Left lung (tissue), 10 donors: ENCODE results near the gene TRIM62. TPM values are rescaled to one million over a fixed set of nuclear protein-coding genes. Genes with fewer than 3 reads are reported as not detected.

Experiments
- ATAC-seq: fragments of 200-7000 bp; cut with Tn5 transposase; one replicate; pipeline ENCODE4 v1.9.1; 2020; ENCODE audit warnings: moderate library complexity
- DNase-seq, 4 donors: peaks; one replicate each; pipeline ENCODE4 v3.0.0-alpha.2; 2013 to 2020
- H3K27ac ChIP-seq, 2 donors: fragments of 200-600 bp; sonication (generic) in 1 of 2; one replicate each; pipeline versions ENCODE4 v1.5.0 to v1.8.0; 2020 to 2021
- H3K27me3 ChIP-seq, 2 donors: fragments of 200-600 bp; sonication (generic) in 1 of 2; one replicate each; pipeline versions ENCODE4 v1.5.0 to v1.8.0; 2020 to 2021
- H3K36me3 ChIP-seq, 2 donors: fragments of 200-600 bp; sonication (generic) in 1 of 2; one replicate each; pipeline versions ENCODE4 v1.5.0 to v1.8.0; 2020 to 2021
- H3K4me1 ChIP-seq, 2 donors: fragments of 200-600 bp; one replicate each; pipeline ENCODE4 v1.8.0; 2021
- H3K4me3 ChIP-seq, 2 donors: fragments of 200-600 bp; sonication (generic) in 1 of 2; one replicate each; pipeline versions ENCODE4 v1.5.0 to v1.8.0; 2020 to 2021; ENCODE audit warnings: mild to moderate bottlenecking in 1 of 2
- H3K9me3 ChIP-seq, 2 donors: fragments of 200-600 bp; sonication (generic) in 1 of 2; one replicate each; pipeline versions ENCODE4 v1.5.0 to v1.8.0; 2020 to 2021
- CTCF ChIP-seq, 2 donors: fragments of 200-600 bp; sonication (generic) in 1 of 2; IDR thresholded peaks; one replicate each; pipeline versions ENCODE4 v1.5.0 to v1.8.0; 2021; ENCODE audit warnings: antibody characterized with exemption in 2 of 2
- intact Hi-C, 2 donors: fragments of 100-400 bp; cut with DNase I; formaldehyde crosslinking; loops; one replicate each; pipeline versions ENCODE4 v1.11.2 to v1.14.2; 2022
- polyA plus RNA-seq, 6 donors: library from polyadenylated mRNA; unstranded; fragments of 120-200 nt; gene quantifications; one replicate each; pipeline ENCODE4 v1.2.1, GENCODE V29; 2013; ENCODE audit not compliant: insufficient read length in 6 of 6
- total RNA-seq, 2 donors: library from RNA; stranded (reverse); fragmentation: NEBNext Ultra II Directional; extraction: Animal tissue kit (Norgen Biotek cat#: 25700); gene quantifications; one replicate each; pipeline ENCODE4 v1.2.1, GENCODE V29; 2021
- donor health status: DM: no; HTN: yes; CAD: no.
- donor health status: DM: no; HTN: no; CAD: no.

The TRIM62 gene
- total and polyA plus RNA-seq, 8 donors: 4.4 to 6.4 (median 5.9) TPM

- no peak for TF ChIP-seq CTCF (IDR thresholded peaks at IDR 0.05)
- Histone ChIP-seq H3K4me3 (no peak overlapping the region), H3K27me3 (no peaks in the 10 kb centered on the region), H3K4me1 (no peaks in the 10 kb centered on the region), H3K36me3 (peaks cover 0 to 9% of the 10 kb centered on the region in 2 donors), H3K9me3 (no peaks in the 10 kb centered on the region), H3K27ac (no peak overlapping the region)
- no peak for DNase-seq
- intact Hi-C loops: no loop called here
- ATAC-seq: no peak
Measured at GRCh38 chr1:33153650-33154049, 28.2 kb downstream of the TRIM62 start.

GRCh38 chr1:33152685-33153432, 29.0 kb downstream of the TRIM62 start:
- ATAC-seq: no peak
- intact Hi-C loops: no loop called here
- no peaks in the 10 kb centered on the region for H3K4me1 ChIP-seq
- H3K27ac ChIP-seq: no peak overlapping the region
- H3K27me3 ChIP-seq: no peaks in the 10 kb centered on the region
- no peak overlapping the region for H3K4me3 ChIP-seq
- no peak for TF ChIP-seq CTCF (IDR thresholded peaks at IDR 0.05)
- H3K36me3 ChIP-seq: peaks cover 0 to 1% of the 10 kb centered on the region in 2 donors
- H3K9me3 ChIP-seq: no peaks in the 10 kb centered on the region
- no peak for DNase-seq

GRCh38 chr1:33151116-33151515, 30.7 kb downstream of the TRIM62 start:
- intact Hi-C loops: no loop called here

GRCh38 chr1:33150522-33150921, 31.3 kb downstream of the TRIM62 start:
- no peaks in the 10 kb centered on the region for H3K4me1 ChIP-seq
- H3K4me3 ChIP-seq: no peak overlapping the region
- no peak overlapping the region for H3K27ac ChIP-seq
- no peak for TF ChIP-seq CTCF (IDR thresholded peaks at IDR 0.05)
- intact Hi-C loops: no loop called here
- H3K9me3 ChIP-seq: no peaks in the 10 kb centered on the region
- DNase-seq: no peak
- H3K36me3 ChIP-seq: peaks cover 0 to 12% of the 10 kb centered on the region in 2 donors
- no peaks in the 10 kb centered on the region for H3K27me3 ChIP-seq
- no peak for ATAC-seq

More at GRCh38 chr1:33151116-33151515, 30.7 kb downstream of the TRIM62 start:
- DNase-seq (no peak), ATAC-seq (no peak)
- Histone ChIP-seq H3K4me1 (no peaks in the 10 kb centered on the region), H3K9me3 (no peaks in the 10 kb centered on the region), H3K27ac (no peak overlapping the region), H3K4me3 (no peak overlapping the region), H3K36me3 (peaks cover 0 to 12% of the 10 kb centered on the region in 2 donors), H3K27me3 (no peaks in the 10 kb centered on the region)
- no peak for TF ChIP-seq CTCF (IDR thresholded peaks at IDR 0.05)

- TF ChIP-seq CTCF (IDR thresholded peaks at IDR 0.05): no peak
- ATAC-seq (peak; percentile 91), DNase-seq (peak in 2 of 4 donors; percentile 50 to 64)
- no peaks in the 10 kb centered on the region for H3K27me3 ChIP-seq
- intact Hi-C loops: no loop called here
- H3K9me3 ChIP-seq: no peaks in the 10 kb centered on the region
- H3K4me1 ChIP-seq: no peaks in the 10 kb centered on the region
- peaks cover 0 to 14% of the 10 kb centered on the region in 2 donors for H3K36me3 ChIP-seq
- H3K4me3 ChIP-seq: no peak overlapping the region
- H3K27ac ChIP-seq: no peak overlapping the region
Measured at GRCh38 chr1:33149453-33150190, 32.2 kb downstream of the TRIM62 start.
